ENCODE data around the gene GRAMD1A.

DNA sequence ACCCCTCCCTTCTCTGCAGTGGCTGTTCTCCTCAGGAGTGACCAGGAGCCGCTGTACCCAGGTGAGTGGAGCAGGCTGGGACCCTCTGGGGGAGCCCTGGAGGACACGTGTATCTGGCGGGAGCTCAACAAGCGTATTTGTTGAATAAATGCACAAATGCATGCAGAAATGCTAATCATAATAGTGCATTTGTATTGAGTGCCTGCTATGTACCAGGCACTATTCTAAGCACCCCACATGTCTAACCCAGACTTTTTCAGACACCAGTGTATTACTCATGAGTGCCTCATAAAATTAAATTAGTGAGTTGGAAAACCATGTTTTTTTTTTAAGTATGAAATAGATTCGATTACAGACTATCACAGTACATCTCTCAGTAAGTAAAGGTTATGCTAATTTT lies 49.3 kb downstream of the GRAMD1A start:
- TF ChIP-seq, protein P1, sequence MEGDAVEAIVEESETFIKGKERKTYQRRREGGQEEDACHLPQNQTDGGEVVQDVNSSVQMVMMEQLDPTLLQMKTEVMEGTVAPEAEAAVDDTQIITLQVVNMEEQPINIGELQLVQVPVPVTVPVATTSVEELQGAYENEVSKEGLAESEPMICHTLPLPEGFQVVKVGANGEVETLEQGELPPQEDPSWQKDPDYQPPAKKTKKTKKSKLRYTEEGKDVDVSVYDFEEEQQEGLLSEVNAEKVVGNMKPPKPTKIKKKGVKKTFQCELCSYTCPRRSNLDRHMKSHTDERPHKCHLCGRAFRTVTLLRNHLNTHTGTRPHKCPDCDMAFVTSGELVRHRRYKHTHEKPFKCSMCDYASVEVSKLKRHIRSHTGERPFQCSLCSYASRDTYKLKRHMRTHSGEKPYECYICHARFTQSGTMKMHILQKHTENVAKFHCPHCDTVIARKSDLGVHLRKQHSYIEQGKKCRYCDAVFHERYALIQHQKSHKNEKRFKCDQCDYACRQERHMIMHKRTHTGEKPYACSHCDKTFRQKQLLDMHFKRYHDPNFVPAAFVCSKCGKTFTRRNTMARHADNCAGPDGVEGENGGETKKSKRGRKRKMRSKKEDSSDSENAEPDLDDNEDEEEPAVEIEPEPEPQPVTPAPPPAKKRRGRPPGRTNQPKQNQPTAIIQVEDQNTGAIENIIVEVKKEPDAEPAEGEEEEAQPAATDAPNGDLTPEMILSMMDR (IDR thresholded peaks at IDR 0.05) = no peak
- no peak for TF ChIP-seq ZFX (IDR thresholded peaks at IDR 0.05; ENCODE audit: borderline replicate concordance)

Data from 22Rv1 (cell line).